Measurements from ENCODE around the gene PNPO.
"Not testable (repeated sequence)": the region's sequence is repeated elsewhere in the genome, so short reads cannot be mapped to it uniquely, and the experiment has no call there.

The PNPO gene

GRCh38 chr17:47916489-47917208 lies 24.7 kb upstream of the PNPO start:
- DNase-seq (ENCODE audit: low read depth, low spot score): no peak
- no peak overlapping the region for H3K27ac ChIP-seq

DNA sequence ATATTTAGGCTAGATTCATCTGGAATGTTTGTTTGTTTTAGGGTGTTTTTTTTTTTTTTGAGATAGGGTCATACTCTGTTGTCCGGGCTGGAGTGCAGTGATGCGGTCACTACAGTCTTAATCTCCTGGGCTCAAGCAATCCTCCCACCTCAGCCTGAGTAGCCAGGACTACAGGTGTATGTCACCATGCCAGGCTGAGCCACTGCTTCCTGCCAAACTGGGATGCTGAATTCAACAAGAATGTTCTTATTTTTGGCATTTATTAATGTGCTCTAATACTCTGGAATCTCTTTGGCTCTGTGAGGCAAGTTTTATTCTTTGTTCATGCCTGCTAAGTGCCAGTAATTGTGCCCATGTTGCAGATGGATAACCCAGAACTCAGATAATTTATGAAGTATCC lies 23.8 kb upstream of the PNPO start:
- H3K27ac ChIP-seq: peak overlapping the region; percentile 56
- no peak for DNase-seq (ENCODE audit: low read depth, low spot score)

DNA sequence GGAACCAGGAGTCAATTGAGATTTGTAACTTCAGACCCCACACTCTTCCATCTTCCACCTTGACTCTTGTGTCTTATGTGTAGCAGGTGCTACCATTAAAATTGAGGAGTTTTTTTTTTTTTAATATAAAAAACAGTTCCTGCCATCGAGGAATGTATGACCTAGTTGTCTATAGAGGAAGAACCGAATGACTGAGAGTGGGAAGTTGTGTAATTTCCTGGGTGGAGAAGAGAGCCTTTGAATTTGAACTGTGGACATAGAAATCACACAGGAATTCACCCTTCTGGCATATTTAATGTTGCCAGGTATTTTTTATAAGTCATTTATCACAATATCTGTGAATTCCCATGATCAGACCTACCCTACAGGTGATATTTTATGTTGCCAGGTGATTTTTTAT lies 23.4 kb upstream of the PNPO start:
- DNase-seq (ENCODE audit: low read depth, low spot score): no peak
- H3K27ac ChIP-seq: peak overlapping the region; percentile 56

DNA sequence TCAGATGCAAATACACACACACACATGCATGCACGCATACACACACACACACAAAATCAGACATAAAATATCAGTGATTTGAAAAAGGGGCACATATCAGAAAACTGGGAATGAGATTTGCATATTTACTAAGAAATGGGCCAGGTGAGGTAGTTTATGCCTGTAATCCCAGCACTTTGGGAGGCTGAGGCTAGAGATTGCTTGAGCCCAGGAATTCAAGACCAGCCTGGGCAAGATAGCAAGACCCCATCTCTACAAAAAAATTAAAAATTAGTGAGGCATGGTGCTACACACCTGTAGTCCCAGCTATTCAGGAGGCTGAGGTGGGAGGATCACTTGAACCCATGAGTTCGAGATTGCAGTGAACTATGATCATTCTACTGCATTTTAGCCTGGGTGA lies 22.4 kb upstream of the PNPO start:
- H3K27ac ChIP-seq: no peak overlapping the region
- no peak for DNase-seq (ENCODE audit: low read depth, low spot score)

DNA sequence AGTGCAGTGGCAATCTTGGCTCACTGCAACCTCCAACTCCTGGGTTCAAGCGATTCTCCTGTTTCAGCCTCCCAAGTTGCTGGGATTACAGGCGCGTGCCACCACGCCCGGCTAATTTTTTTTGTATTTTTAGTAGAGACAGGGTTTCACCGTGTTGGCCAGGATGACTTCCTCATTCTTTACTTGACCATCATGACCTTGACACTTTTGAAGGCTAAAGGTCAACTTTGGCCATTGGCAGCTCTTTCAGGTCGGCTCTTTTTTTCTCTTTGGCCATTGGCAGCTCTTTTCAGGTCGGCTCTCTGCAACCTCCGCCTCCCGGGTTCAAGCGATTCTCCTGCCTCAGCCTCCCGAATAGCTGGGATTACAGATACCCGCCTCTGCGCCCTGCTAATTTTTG lies 21.5 kb upstream of the PNPO start:
- not testable (repeated sequence) for H3K27ac ChIP-seq; DNase-seq (ENCODE audit: low read depth, low spot score)

GRCh38 chr17:47924785-47925677 lies 16.3 kb upstream of the PNPO start:
- H3K27ac ChIP-seq: no peak overlapping the region
- DNase-seq (ENCODE audit: low read depth, low spot score): no peak

DNA sequence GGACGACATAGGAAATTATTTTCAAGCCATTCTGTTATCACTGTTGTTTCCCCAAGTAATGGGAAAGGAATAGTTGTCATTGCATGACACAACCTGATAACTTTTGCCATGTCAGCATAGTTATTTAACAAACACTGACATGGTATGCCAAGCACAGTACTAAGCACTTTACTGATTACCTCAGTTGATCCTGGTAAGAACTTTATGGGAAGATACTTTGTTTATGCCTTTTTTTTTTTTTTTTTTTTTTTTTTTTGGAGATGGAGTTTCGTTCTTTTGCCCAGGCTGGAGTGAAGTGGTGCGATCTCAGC lies 15.7 kb upstream of the PNPO start:
- H3K27ac ChIP-seq: no peak overlapping the region
- DNase-seq (ENCODE audit: low read depth, low spot score): no peak

- no peak for DNase-seq (ENCODE audit: low read depth, low spot score)
- H3K27ac ChIP-seq: no peak overlapping the region
Measured at GRCh38 chr17:47927821-47928400, 13.5 kb upstream of the PNPO start.

DNA sequence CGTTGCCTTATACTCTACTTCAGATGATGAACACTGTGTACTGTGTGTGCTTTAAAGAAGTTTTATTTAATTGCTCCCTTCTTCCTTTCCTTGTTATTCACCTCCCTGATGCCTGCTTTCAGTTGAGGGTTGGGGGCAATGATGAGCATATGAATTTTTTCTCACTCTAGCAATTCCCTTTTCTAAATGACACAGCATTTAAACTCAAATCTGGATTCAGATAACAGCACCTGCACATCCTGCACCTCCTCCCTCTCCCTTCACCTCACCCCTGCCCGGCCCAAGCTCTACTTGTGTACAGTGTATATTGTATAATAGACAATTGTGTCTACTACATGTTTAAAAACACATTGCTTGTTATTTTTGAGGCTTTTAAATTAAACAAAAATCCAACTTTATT lies 13.0 kb upstream of the PNPO start:
- DNase-seq (ENCODE audit: low read depth, low spot score): no peak
- no peak overlapping the region for H3K27ac ChIP-seq

- no peak overlapping the region for H3K27ac ChIP-seq
- no peak for DNase-seq (ENCODE audit: low read depth, low spot score)
Measured at GRCh38 chr17:47929218-47930000, 12.0 kb upstream of the PNPO start.

DNA sequence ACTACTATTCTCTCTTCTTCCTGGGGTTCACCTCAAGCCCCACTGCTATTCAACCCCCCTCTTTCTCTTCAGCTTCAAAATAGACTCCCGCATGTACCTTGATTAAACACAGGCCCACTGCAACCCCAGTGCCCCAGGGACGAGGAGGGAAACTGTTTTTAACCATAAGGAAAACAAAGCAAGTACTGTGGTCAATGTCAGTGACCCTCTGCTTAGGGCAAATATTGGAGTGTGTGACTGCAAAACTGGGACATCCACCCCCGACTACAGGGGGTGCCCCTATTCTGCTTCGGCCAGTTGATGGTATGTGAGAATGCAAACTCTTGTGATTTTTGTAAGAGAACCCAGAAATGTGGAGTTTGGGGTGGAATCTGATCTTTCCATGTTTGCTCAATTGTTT lies 9.5 kb upstream of the PNPO start:
- no peak overlapping the region for H3K27ac ChIP-seq
- DNase-seq (ENCODE audit: low read depth, low spot score): no peak

GRCh38 chr17:47934856-47935255 lies 6.5 kb upstream of the PNPO start:
- no peak for DNase-seq (ENCODE audit: low read depth, low spot score)
- peak overlapping the region; percentile 61 for H3K27ac ChIP-seq

- peak overlapping the region; percentile 61 for H3K27ac ChIP-seq
- not testable (repeated sequence) for DNase-seq (ENCODE audit: low read depth, low spot score)
Measured at GRCh38 chr17:47935468-47935867, 5.9 kb upstream of the PNPO start.

DNA sequence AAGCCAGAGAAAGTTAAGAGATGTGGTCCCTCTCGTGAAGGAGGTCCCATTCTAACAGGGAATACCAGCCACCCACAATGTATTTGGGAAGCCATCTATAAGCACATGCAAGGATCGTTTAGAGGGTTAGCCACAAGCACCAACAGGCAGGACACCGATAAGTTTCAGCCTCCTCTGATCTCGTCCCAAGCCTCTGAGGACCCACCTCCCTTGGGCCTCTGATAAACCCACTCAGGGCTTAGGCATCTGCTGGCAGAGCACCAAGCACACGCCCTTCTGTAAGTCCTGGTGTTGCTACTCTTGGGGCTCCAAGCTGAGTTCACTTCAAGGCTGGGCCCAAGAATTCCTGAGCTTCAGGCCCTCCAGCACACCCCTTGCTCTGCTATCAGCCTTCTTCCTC lies 5.4 kb upstream of the PNPO start:
- DNase-seq (ENCODE audit: low read depth, low spot score): peak; percentile 51

DNA sequence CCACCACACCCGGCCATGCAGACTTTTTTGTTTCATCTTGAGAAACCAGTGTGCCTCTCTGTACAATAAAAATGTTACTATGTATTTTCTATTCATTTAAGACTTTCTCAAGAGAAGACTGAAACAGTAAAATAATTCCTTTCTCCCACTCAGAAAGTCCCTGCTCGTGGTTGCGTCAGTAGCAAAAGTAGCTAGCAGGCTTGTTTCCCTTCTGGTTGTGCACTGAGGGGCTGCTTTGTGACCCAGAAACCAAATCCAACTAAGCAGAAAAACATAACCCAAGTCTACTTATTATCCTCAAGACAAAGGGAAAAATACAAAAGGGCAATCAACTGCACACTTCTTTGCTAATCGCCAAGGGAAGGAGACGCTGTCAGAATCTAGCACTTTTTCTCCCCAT lies 3.4 kb upstream of the PNPO start:
- H3K27ac ChIP-seq: no peak overlapping the region

More for the DNA sequence above, 5.4 kb upstream of the PNPO start:
- H3K27ac ChIP-seq: peak overlapping the region; percentile 61

GRCh38 chr17:47942096-47942510 lies 732 bp downstream of the PNPO start:
- peak overlapping the region; percentile 53 for H3K27ac ChIP-seq
- no peak for DNase-seq (ENCODE audit: low read depth, low spot score)

More for the DNA sequence above, 3.4 kb upstream of the PNPO start:
- no peak for DNase-seq (ENCODE audit: low read depth, low spot score)

GRCh38 chr17:47942568-47942967 lies 1.2 kb downstream of the PNPO start:
- peak overlapping the region; percentile 53 for H3K27ac ChIP-seq

GRCh38 chr17:47945080-47945479 lies 3.7 kb downstream of the PNPO start:
- DNase-seq (ENCODE audit: low read depth, low spot score): no peak
- no peak overlapping the region for H3K27ac ChIP-seq

More at GRCh38 chr17:47942568-47942967, 1.2 kb downstream of the PNPO start:
- DNase-seq (ENCODE audit: low read depth, low spot score): no peak

- DNase-seq (ENCODE audit: low read depth, low spot score): no peak
- H3K27ac ChIP-seq: no peak overlapping the region
Measured at GRCh38 chr17:47945529-47946508, 4.4 kb downstream of the PNPO start.

All from epithelial cell of prostate (primary cell).